ENCODE data around the gene GASK1A.

DNA sequence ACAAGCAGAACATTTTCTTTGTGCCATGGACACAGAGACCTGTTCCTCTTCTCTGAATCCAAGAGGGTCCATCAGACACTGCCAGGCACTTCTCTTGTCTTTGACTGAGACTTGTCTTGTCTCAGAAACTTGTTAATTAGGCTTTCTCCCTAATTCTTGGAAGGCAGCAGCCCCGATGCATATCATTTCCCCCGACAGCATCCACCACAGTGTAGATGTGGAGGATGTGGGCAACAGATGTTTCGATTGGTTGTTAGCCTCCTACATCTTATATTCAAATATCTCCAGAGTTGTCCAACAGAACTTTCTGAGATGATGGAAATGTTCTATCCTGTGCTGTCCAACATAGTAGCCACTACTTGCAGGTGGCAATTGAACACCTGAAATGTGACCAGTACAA is 15.5 kb downstream of the GASK1A start:
- no peak for TF ChIP-seq EZH2 (IDR thresholded peaks at IDR 0.05; ENCODE audit: borderline replicate concordance, low read depth, low read length, severe bottlenecking)
- TF ChIP-seq, protein P1, sequence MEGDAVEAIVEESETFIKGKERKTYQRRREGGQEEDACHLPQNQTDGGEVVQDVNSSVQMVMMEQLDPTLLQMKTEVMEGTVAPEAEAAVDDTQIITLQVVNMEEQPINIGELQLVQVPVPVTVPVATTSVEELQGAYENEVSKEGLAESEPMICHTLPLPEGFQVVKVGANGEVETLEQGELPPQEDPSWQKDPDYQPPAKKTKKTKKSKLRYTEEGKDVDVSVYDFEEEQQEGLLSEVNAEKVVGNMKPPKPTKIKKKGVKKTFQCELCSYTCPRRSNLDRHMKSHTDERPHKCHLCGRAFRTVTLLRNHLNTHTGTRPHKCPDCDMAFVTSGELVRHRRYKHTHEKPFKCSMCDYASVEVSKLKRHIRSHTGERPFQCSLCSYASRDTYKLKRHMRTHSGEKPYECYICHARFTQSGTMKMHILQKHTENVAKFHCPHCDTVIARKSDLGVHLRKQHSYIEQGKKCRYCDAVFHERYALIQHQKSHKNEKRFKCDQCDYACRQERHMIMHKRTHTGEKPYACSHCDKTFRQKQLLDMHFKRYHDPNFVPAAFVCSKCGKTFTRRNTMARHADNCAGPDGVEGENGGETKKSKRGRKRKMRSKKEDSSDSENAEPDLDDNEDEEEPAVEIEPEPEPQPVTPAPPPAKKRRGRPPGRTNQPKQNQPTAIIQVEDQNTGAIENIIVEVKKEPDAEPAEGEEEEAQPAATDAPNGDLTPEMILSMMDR (IDR thresholded peaks at IDR 0.05; ENCODE audit: extremely low read depth in 1 of 2, insufficient read depth in 1 of 2, low read depth in 1 of 2, low read length in 2 of 2) = no peak
- TF ChIP-seq POLR2A (IDR thresholded peaks at IDR 0.05; ENCODE audit: low read depth, low read length) = no peak
- no peak for TF ChIP-seq POLR2AphosphoS5 (IDR thresholded peaks at IDR 0.05; ENCODE audit: insufficient read depth, low read depth, low read length)
- TF ChIP-seq, protein P2, sequence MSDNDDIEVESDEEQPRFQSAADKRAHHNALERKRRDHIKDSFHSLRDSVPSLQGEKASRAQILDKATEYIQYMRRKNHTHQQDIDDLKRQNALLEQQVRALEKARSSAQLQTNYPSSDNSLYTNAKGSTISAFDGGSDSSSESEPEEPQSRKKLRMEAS (IDR thresholded peaks at IDR 0.05; ENCODE audit: insufficient read depth, insufficient read length) = no peak
- no peak for TF ChIP-seq JUN (IDR thresholded peaks at IDR 0.05; ENCODE audit: borderline replicate concordance, insufficient read depth, insufficient read length, low read depth)
- no peak for TF ChIP-seq GATA2 (IDR thresholded peaks at IDR 0.05; ENCODE audit: insufficient read depth, insufficient read length, low read depth, low read length)
- no peak for TF ChIP-seq FOS (IDR thresholded peaks at IDR 0.05; ENCODE audit: borderline replicate concordance, insufficient read depth, low read length)
- TF ChIP-seq MYC (IDR thresholded peaks at IDR 0.05; ENCODE audit: low read depth, low read length) = no peak

Measured in endothelial cell of umbilical vein (primary cell).